Choroid plexus epithelial cell (primary cell): ENCODE measurements around the gene MLPH.

Experiments
- DNase-seq: peaks from one replicate; pipeline ENCODE4 v3.0.0-alpha.2; 2010; ENCODE audit warnings: low read depth
- H3K4me3 ChIP-seq: 2 replicates; pipeline ENCODE4 v1.5.1; 2011; ENCODE audit warnings: low read depth, mild to moderate bottlenecking, control low read depth, low read length, moderate library complexity
- TF ChIP-seq, protein P1 (sequence below): conservative IDR thresholded peaks from 2 replicates; pipeline ENCODE4 v1.5.1; 2011; ENCODE audit warnings: low read depth, mild to moderate bottlenecking, control low read depth, inconsistent platforms, low read length, moderate library complexity

MLPH gene

DNA sequence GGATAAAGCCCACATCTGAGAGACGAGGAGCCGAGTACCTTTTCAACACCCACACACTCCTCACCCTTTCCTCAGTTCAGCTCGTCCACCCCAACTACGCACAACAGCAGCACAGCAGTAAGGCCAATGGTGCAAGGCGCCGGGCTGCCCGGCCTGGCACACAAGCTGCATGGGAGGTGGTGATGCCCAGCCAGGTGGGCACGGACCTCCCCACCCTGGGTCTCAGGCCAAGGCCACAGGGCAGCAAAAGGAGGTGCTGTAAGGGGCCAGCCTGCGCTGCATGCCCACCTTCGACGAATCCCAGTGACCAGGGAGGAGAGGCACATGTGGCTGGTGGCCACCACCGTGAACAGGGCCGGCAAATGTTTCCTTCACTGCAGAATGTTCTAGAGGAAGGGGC lies 36.5 kb upstream of the MLPH start:
- TF ChIP-seq, protein P1, sequence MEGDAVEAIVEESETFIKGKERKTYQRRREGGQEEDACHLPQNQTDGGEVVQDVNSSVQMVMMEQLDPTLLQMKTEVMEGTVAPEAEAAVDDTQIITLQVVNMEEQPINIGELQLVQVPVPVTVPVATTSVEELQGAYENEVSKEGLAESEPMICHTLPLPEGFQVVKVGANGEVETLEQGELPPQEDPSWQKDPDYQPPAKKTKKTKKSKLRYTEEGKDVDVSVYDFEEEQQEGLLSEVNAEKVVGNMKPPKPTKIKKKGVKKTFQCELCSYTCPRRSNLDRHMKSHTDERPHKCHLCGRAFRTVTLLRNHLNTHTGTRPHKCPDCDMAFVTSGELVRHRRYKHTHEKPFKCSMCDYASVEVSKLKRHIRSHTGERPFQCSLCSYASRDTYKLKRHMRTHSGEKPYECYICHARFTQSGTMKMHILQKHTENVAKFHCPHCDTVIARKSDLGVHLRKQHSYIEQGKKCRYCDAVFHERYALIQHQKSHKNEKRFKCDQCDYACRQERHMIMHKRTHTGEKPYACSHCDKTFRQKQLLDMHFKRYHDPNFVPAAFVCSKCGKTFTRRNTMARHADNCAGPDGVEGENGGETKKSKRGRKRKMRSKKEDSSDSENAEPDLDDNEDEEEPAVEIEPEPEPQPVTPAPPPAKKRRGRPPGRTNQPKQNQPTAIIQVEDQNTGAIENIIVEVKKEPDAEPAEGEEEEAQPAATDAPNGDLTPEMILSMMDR = no peak
- no peak overlapping the region for H3K4me3 ChIP-seq
- no peak for DNase-seq

DNA sequence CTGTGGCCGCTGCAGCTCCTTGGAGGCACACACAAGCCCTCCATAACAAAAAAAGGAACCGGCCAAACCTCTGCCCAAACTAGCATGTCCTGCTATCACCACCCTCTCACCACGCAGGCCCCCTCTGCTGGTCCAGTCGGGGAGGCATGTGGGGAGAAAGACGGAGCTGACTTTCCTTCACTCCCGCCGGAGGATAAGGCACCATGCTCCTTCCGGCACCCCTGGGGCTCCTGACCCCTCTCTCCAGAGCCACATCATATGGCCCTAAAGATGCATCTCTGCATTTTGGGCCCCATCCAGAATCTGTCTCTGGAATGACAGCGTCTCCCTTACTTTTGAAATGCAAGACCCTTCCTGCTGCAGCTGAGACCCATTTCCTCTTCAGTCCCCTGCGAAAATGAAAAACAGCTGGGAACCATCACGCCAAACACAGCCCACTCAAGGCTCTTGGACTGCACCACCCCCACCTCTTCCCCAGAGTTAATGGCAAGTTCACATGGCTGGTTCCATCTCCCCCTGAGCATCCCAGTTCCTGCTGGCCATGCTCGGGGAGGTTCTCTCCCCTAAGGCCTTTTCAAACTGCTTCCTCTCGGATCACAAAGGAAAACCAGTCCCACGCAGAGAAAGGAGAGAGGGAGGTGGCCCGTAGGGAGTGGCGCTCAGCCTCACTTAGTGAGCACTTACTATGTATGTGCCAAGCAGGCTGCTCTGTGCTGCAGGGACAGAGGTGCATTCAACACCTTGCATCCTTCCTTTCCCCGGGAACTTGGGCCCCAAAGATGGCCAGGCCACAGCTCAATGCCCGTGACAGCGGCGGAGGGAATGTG lies 35.2 kb upstream of the MLPH start:
- peak; percentile 57 for DNase-seq
- TF ChIP-seq, protein P1 = peak; percentile 75
- H3K4me3 ChIP-seq = no peak overlapping the region

DNA sequence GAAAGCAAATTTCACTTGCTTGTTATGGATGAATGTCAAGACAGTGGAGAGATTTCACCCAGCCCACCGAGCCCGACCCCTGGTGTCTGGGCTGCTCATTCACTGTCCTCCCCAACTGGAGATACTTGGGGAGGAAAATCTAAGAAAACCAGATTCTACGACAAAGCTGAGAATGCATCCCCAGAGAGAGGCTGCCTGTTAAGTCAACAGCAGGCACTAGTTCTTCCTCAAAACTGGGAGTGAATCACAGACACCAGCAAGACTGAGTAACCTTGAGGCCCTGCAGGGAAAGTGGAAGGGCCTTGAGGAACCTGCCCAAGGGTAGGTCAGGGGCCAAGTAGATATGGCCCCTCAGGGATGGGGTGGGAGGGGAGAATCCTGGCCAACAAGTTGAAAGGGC lies 34.2 kb upstream of the MLPH start:
- TF ChIP-seq, protein P1 = no peak
- DNase-seq = peak; percentile 63

DNA sequence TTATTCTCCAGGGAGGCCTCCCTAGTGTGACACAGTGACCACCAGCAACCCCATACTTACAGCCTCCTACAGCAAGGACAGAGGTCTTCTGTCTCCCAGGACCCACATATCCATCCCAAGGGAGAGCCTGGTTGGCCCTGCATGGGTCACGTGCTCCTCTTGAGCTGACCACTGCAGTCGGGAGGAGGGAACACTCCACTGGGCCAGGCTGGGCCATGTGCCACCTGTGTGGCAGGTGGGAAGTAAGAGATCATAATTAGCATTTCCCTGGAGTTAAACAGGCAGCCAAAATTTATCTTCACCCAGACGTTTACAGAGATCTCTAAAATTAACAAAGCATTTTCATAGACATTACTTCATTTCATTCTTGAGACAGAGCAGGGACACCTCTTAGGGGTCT lies 33.4 kb upstream of the MLPH start:
- TF ChIP-seq, protein P1 = no peak
- H3K4me3 ChIP-seq = no peak overlapping the region
- no peak for DNase-seq

More for the DNA sequence above, 34.2 kb upstream of the MLPH start:
- no peak overlapping the region for H3K4me3 ChIP-seq

DNA sequence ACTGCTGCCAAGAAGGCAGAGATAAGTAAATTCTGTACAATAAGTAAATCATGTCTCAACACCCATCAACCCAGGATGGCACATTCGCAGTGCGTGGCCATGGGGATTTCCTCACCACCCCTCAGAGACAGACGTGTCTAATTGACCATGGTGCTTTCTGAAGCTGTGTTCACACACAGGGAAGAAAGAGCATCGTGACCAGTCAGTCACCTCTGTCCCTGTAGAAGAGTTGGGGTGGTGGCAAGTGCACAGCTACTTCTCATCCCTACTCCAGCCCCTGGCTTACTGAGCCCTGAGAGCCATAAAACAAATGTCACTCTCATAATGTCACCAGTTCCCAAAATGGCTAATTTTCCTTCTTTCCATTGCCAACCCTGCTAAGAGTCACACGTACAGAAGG lies 31.3 kb upstream of the MLPH start:
- H3K4me3 ChIP-seq = no peak overlapping the region
- TF ChIP-seq, protein P1 = no peak
- no peak for DNase-seq

DNA sequence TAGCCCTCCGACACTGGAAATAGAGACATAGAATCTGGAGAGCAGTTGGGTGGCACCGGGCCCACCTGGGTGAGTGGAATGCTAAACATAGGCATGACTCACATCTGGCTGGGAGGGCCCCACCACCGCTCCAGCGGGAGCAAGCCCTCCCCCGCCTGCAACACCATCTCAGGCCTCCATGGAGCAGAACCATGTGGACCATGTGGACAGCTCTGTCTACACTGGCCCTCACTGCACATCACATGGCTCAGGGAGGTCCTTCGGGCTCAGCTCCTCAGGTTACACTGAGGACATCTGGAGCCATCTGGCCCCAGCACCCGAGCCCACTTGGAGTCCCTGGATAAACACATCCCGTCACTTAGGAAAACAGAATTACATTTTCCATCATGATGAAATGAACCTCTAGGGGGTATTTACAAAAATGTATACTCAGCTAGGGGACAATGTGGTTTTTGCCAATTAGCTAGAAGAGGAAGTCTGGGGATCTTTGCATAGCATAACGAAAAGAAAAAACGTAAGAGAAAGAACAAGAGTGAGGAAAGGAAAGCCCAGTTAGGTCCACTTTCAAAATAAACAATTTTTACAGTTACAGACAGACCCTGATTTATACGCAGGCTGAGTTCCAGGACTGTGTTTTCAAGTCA lies 30.7 kb upstream of the MLPH start:
- H3K4me3 ChIP-seq = no peak overlapping the region
- TF ChIP-seq, protein P1 = no peak
- peak; percentile 97 for DNase-seq

DNA sequence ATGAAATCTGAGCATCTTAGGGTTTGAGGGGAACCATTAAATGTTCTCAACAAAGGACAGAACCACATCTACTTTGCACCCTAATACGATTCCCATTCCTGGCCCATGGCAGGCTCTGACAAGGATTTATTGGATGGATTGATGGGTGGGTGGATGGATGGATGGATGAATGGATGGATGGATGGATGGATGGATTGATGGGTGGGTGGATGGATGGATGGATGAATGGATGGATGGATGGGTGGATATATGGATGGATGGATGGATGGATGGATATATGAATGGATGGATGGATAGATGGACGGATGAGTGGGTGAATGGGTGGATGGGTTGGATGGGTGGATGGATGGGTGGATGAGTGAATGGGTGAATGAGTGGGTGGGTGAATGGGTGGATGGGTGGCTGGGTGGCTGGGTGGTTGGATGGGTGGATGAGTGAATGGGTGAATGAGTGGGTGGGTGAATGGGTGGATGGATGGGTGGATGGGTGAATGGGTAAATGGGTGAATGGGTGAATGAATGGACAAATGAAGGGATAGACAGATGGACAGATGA lies 29.6 kb upstream of the MLPH start:
- TF ChIP-seq, protein P1 = no peak
- no peak for DNase-seq

More for the DNA sequence above, 29.6 kb upstream of the MLPH start:
- no peak overlapping the region for H3K4me3 ChIP-seq
